GM18498 (cell line): ENCODE data around the gene FYB2.
"Not testable (repeated sequence)": the region's sequence is repeated elsewhere in the genome, so short reads cannot be mapped to it uniquely, and the experiment has no call there.

Experiments
- ATAC-seq: cut with Tn5 transposase; IDR thresholded peaks from one replicate; pipeline ENCODE4 v1.9.1; 2021; ENCODE audit warnings: mild to moderate bottlenecking, moderate library complexity; ENCODE audit not compliant: unreplicated experiment

The FYB2 gene

DNA sequence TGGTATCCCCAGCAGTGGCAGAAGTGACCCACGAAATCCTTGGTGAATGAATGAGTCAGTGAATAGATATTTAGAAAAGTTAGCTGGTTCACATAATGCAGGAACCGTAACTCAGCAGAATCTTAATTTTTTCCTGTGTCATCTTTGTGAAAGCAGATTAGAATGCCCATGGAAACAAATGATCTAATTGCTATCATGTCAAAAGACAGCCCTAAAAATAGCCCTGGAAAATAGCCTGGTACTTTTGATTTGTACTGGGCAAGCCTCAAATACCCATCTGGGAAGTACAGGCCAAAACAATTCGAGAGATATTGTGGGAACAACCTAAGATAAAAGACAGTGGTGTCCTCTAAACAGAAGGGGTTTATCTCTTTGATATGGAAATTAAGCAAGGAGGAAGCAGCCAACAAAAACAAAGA lies 21.1 kb downstream of the FYB2 start:
- no peak for ATAC-seq

DNA sequence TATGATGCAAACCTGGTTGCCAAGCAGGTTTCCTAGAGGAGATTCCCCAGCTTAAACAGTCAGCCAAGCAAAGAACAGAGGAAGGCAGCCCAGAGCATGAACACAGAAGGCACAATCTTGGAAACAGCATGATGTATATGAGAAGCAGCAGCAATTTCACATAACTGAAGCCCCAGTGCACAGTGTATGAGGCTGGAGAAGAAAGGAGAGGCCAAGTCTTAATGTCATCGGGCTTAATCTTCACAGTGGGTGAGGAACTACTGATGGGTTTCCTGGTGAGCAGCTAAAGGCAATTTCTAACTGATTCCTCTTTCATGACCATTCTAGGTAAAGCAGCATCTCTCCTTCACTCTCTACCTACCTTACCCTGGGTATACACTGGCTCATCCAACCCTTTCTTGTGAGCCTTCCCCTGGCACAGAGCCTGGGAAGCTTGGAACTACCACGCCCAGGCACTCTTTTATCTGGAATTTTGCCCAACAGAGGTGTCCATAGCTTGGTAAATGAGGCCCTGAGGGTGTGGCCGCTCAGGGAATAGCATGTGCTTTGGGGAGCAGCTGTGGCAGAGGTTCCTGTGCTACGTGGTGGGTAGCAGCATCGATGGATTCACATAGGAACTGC lies 22.0 kb downstream of the FYB2 start:
- ATAC-seq = no peak

DNA sequence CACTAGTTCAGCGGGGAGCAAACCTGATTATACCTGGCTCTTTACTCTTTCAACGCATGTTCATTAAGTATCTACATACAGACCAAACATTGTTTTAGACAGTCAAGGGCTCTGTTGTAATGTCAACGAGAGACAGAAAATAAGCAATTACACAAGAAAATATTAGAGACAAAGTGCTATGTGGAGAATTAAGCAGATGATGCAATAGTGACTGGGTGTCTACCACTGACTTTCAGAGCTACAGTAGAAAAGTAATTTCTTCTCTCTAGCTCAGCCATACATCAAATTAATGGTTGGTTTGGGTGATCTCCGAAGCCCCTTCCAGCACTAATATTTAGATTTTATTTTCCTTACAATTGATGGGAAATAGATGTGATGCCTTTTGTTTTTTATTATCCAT lies 23.3 kb downstream of the FYB2 start:
- ATAC-seq = no peak

DNA sequence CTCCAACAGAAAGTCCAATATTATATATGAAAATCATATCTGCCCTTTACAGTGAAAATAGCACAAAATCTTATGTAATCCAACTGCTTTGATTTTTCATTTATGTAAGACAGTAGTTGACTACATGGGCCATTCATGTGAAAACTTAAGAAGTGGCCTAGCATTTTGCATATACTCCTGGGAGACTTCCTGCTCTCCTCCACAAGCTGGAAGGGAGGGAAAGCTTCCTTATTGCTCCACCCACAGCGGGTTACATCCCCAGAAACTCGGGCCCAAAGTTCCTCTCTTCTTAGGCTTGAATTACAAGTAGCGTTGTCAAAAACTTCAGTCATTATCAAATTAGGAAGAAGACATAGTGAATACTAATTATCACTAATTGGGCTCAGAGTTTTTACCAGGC lies 29.2 kb downstream of the FYB2 start:
- ATAC-seq = no peak

DNA sequence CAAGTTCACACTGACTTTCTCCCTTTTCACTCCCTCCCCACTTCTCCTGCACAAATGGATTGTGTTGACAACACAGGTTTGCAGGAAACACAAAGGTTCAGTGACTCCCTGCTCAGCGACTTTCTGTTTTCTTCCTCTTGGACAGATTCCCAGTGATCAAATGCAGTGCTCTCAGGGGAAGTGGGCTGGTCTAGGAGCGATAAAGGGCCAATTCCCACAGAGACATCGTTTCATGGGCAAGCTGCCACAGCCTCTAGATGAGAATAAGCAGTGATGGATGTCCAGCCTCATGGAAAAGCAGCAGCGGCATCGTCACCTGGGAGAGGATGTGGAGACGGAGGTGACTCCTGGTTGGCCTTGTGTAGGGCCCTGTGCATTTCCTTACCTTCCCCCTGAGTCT lies 30.6 kb downstream of the FYB2 start:
- ATAC-seq = no peak

- no peak for ATAC-seq
These were observed 31.1 kb downstream of the FYB2 start for GRCh38 chr1:56788102-56788501.

GRCh38 chr1:56787330-56787729 lies 31.9 kb downstream of the FYB2 start:
- no peak for ATAC-seq

DNA sequence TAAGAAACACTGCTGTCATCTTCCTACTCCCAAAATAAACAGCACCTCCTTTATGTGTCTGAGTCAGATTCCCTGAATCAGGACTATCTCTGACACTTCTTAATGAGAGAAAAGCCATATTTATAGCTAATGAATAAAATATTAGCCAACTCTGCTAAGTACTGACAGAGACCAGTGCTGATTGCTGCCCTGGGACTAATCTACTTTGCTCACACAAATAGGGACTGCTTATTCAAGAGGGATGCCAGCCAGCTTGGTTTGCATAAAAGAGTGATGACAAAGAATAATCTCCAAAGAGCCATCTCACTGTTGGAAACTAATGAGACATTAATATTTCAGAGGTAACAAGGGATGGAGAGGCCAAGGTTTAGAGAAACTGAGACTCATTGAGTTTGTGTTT lies 36.4 kb downstream of the FYB2 start:
- ATAC-seq = no peak

DNA sequence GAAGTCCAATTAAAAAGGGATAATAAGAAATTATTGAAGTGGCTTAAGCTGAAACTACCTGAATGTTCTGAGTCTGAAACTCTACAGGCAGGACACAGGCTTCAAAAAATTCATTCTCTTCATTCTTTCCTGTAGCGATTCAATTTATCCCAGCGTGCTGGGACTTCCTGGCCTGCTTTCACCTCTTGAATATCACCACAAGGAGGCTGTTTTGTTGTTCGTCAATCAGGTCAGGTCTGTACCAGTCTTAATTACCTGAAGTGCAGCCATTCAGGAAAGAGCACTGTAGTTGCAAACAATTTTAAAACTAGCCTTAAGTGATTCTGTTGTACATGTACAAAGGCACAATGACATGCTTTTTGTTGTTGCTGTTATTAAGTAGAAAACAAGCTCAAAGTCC lies 38.4 kb downstream of the FYB2 start:
- ATAC-seq = no peak

DNA sequence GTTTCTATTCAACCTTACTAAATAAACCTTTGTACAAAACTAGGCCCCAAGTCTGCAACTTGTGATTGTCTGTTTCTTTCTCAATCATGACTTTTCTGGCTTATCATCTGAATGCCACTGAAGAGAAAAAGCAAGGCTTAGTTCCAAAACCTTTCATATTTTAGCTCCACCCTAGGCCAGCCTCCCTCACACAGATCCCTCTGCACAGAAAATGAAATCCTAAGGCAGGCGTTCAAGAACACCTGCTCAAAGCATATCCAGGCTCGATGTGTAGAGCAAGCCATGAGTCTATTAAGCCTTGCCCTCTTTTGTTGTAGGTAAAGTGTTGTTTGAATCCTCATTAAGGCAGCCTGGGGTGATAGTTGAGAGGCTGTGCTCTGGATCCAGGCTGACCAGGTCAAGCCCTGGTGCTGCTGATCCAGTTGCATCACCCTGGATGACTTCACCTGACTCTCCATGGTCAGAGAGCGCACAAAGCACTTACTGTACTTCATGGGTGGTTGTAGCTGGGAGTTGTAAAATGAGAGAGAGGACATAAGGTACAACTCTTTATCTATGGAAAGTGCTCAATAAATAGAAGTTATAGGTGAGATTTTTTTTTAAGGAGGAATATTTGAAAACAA lies 39.0 kb downstream of the FYB2 start:
- ATAC-seq = no peak

DNA sequence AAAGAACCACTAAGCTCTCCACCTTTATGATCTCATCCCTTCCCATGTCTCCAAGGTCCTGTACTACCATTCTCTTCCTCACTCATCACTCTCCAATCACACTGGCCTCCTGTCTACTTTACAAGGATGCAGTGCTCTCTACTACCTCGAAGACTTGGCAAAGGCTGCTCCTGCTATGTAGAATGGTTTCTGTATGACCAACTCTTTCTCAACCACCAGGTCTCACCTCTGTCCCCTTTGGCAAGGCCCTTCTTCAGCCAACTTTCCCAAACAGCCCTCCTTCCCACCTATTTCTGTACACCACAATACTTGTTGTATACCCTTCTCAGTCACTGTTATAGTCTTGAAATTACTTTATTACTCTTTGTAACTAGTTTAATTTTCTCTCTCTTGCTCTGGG lies 41.2 kb downstream of the FYB2 start:
- no peak for ATAC-seq

GRCh38 chr1:56774732-56775131 lies 44.5 kb downstream of the FYB2 start:
- ATAC-seq = not testable (repeated sequence)

GRCh38 chr1:56774067-56774609 lies 45.1 kb downstream of the FYB2 start:
- peak; percentile 87 for ATAC-seq

- no peak for ATAC-seq
These were observed 45.7 kb downstream of the FYB2 start for GRCh38 chr1:56773341-56774066.

DNA sequence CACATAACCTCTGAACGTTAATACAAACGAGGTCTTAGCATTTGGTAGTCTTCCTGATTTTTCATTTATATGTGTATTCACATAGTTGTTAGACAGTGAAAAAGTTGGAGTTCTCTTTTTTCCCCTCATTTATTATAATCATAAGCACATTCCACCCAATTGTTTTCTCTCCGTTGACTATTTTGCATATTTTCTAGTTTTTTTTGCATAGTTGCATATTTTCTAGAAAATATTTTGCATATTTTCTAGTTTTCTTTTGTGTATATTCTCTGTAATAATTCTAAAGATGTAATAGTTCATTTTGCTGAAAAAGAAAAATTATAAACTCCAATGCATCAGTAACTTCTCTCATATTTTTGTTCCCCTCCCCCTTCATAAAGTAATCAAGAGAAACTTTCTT lies 47.5 kb downstream of the FYB2 start:
- no peak for ATAC-seq

- no peak for ATAC-seq
These were observed 60.4 kb downstream of the FYB2 start for GRCh38 chr1:56758794-56759193.

- no peak for ATAC-seq
These were observed 61.1 kb downstream of the FYB2 start for GRCh38 chr1:56758135-56758534.

GRCh38 chr1:56755911-56756310 lies 63.3 kb downstream of the FYB2 start:
- ATAC-seq = no peak

DNA sequence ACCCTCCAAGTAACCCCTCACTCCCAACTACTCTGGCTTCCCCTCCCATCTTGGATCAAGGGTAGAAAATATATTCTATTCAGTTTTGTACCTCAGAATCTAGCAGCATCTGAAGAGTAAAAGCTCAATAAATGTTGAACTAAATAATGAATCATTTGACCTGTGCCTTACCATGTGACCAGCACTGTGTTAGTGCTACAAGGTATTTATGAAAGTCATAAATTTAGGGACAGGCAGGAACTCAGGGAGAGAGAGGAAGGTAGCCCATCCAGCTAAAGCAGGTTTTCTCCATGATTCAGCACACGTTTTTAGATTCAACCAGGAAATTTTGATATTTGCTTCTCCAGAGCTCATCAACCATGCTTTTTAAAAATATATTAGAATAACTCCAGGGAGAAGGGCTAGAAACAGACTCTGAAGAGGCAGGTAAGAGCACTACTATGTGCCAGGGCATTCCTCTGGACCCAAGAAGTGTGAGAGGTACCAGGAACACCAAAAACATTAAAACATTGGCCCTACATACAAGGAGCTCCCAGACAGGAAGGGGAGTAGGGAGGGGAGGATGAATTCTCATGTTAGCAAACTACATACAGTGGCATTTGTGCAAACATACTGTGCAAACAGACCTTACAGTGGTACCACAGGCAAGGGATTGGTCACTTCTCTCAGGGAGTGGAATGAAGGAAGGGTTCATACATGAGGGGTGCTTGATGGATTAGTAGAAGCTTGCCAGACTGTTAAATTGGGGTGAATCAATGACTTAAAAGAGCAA lies 64.3 kb downstream of the FYB2 start:
- ATAC-seq = no peak

DNA sequence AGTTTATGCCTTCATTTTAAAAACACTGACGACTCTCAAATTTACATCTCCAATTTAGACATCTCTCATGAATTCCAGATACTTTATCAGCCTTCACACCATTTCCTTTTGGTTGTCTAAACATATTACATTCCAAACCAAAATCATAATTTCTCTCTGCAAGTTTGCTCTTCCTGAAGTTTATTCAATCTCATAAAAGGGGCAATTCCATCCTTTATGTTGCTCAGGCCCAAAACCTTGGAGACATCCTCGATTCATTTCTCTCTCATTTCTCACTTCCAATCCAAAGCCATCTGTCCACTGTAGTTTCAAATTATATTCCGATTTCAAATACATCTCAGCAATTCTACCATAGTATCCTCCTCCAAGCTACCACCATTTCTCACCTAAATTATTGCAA lies 74.0 kb downstream of the FYB2 start:
- ATAC-seq = no peak

DNA sequence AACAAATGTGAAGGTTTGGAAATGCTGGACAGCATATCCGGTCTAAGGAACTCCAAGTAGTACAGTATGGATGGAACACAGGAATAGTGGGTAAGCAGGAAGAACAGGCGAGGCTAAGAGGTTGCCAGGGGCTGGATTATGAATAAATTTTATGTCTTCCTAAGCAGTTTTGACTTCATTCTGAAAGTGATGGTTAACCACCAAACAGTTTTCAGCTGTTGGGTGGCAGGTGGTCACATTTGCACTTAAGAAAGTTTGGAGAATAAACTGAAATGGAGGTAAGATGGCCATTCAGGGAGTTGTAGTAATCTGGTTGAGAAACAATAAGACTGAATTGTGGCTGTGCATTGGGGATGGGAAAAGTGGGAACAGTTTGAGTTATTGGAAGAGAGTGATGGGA lies 90.2 kb downstream of the FYB2 start:
- no peak for ATAC-seq
